Kidney (tissue), 14 donors: ENCODE data around the gene CD46. TPM values are rescaled to one million over a fixed set of nuclear protein-coding genes. Genes with fewer than 3 reads are reported as not detected.

Experiments
- DNase-seq, 5 donors: peaks; one replicate each; pipeline ENCODE4 v3.0.0-alpha.2; 2013 to 2020
- FAIRE-seq: peaks from 2 replicates; lab custom pipeline; 2012; peaks lifted over from hg19 to GRCh38; lab: Jason Lieb, UNC
- H3K27ac ChIP-seq, 2 donors: one replicate each; pipeline ENCODE4 v1.7.0; 2013; ENCODE audit warnings: low read depth in 2 of 2, low read length in 2 of 2, inconsistent platforms in 1 of 2
- H3K27me3 ChIP-seq: one replicate; pipeline ENCODE4 v1.7.1; 2013; ENCODE audit warnings: low read length, inconsistent platforms; ENCODE audit not compliant: control insufficient read depth, insufficient read depth
- H3K36me3 ChIP-seq, 3 donors: one replicate each; pipeline versions ENCODE4 v1.7.0 to v1.7.1; 2013; ENCODE audit warnings: low read length in 3 of 3, control low read depth in 1 of 3, inconsistent platforms in 1 of 3; ENCODE audit not compliant: insufficient read depth in 3 of 3, control insufficient read depth in 2 of 3
- H3K4me1 ChIP-seq, 3 donors: one replicate each; pipeline versions ENCODE4 v1.7.0 to v1.7.1; 2013; ENCODE audit warnings: low read length in 3 of 3, inconsistent platforms in 1 of 3, low read depth in 1 of 3; ENCODE audit not compliant: control insufficient read depth in 2 of 3, insufficient read depth in 2 of 3
- H3K4me3 ChIP-seq, 3 donors: one replicate each; pipeline versions ENCODE4 v1.7.0 to v1.8.1; 2013; ENCODE audit warnings: low read length in 3 of 3, control low read depth in 1 of 3, inconsistent platforms in 1 of 3
- H3K9ac ChIP-seq, 3 donors: one replicate each; pipeline versions ENCODE4 v1.7.0 to v1.7.1; 2013; ENCODE audit warnings: low read length in 3 of 3, control low read depth in 1 of 3, inconsistent platforms in 1 of 3
- H3K9me3 ChIP-seq, 3 donors: one replicate each; pipeline versions ENCODE4 v1.7.0 to v1.7.1; 2013; ENCODE audit warnings: low read length in 3 of 3, control low read depth in 1 of 3, inconsistent platforms in 1 of 3; ENCODE audit not compliant: control insufficient read depth in 2 of 3, insufficient read depth in 1 of 3
- CTCF ChIP-seq: IDR thresholded peaks from 3 replicates; pipeline ENCODE4 v1.5.1; 2012; ENCODE audit warnings: mild to moderate bottlenecking, moderate library complexity, borderline replicate concordance; ENCODE audit not compliant: insufficient read depth; ENCODE audit errors: extremely low read depth
- intact Hi-C: fragments of 100-400 bp; cut with DNase I; formaldehyde crosslinking; loops from one replicate; pipeline ENCODE4 v1.11.1; 2022
- polyA plus RNA-seq: library from polyadenylated mRNA; stranded (reverse); fragments of 350-450 nt; fragmentation: Illumina TruSeq; extraction: RNeasy Lipid Tissue Mini Kit (QIAGEN cat#74804); gene quantifications from one replicate; pipeline ENCODE4 v1.2.3, GENCODE V29; 2014; ENCODE audit warnings: low read depth, low replicate concordance; ENCODE audit not compliant: insufficient read depth
- total RNA-seq: library from RNA; stranded (reverse); fragmentation: NEBNext Ultra II Directional; extraction: Animal tissue kit (Norgen Biotek cat#: 25700); gene quantifications from one replicate; pipeline ENCODE4 v1.2.1, GENCODE V29; 2021
- donor health status: control.
- donor health status: control.
- donor health status: control.
- donor health status: control.
- donor health status: control.
- donor health status: DM: yes; HTN: yes; CAD: no.
- donor health status: Normal renal cell carcinoma (clear cell type).

Gene CD46
- total and polyA plus RNA-seq, 2 donors from 2014 or later: 119 to 269 TPM

- Histone ChIP-seq H3K27ac (peak overlapping the region; percentile 94 to 99), H3K27me3 (no peaks in the 10 kb centered on the region), H3K9me3 (no peaks in the 10 kb centered on the region), H3K4me1 (peaks cover 4 to 55% (median 54%) of the 10 kb centered on the region in 3 donors), H3K4me3 (peak overlapping the region in 2 of 3 donors; percentile 92 to 93), H3K36me3 (no peaks in the 10 kb centered on the region), H3K9ac (peak overlapping the region in 1 of 3 donors; percentile 85)
- intact Hi-C loops: loop anchor here (5.0 kb wide), 1 partner anchor 42 kb away; no protein-coding TSS in a partner anchor
- DNase-seq (no peak), FAIRE-seq (no peak)
- no peak for TF ChIP-seq CTCF
Observed at GRCh38 chr1:207825409-207825695, 73.5 kb downstream of the CD46 start.

- H3K36me3 ChIP-seq: no peaks in the 10 kb centered on the region
- peaks cover 4 to 59% (median 53%) of the 10 kb centered on the region in 3 donors for H3K4me1 ChIP-seq
- TF ChIP-seq CTCF: no peak
- peak in 1 of 5 donors; percentile 86 for DNase-seq
- H3K9me3 ChIP-seq: no peaks in the 10 kb centered on the region
- H3K27ac ChIP-seq: peak overlapping the region; percentile 94 to 99
- H3K4me3 ChIP-seq: peak overlapping the region in 2 of 3 donors; percentile 92 to 93
- peak overlapping the region in 2 of 3 donors; percentile 61 to 85 for H3K9ac ChIP-seq
- H3K27me3 ChIP-seq: no peaks in the 10 kb centered on the region
- no peak for FAIRE-seq
- intact Hi-C loops: loop anchor here (5.0 kb wide), 1 partner anchor 41 kb away; no protein-coding TSS in a partner anchor
Observed at GRCh38 chr1:207825719-207826556, 74.1 kb downstream of the CD46 start.

GRCh38 chr1:207826557-207827487 is 75.0 kb downstream of the CD46 start:
- peak overlapping the region in 2 of 3 donors; percentile 61 to 85 for H3K9ac ChIP-seq
- no peak for FAIRE-seq

More at GRCh38 chr1:207826557-207827487, 75.0 kb downstream of the CD46 start:
- intact Hi-C loops: loop anchor here (5.0 kb wide), 1 partner anchor 40 kb away; no protein-coding TSS in a partner anchor
- peak overlapping the region in 2 of 3 donors; percentile 92 to 93 for H3K4me3 ChIP-seq
- no peaks in the 10 kb centered on the region for H3K27me3 ChIP-seq
- peak in 2 of 5 donors; percentile 59 to 83 for DNase-seq
- peak overlapping the region; percentile 94 to 99 for H3K27ac ChIP-seq
- no peak for TF ChIP-seq CTCF
- no peaks in the 10 kb centered on the region for H3K36me3 ChIP-seq
- peaks cover 4 to 65% (median 57%) of the 10 kb centered on the region in 3 donors for H3K4me1 ChIP-seq
- H3K9me3 ChIP-seq: no peaks in the 10 kb centered on the region
